ENCODE data around the gene TASOR2.

DNA sequence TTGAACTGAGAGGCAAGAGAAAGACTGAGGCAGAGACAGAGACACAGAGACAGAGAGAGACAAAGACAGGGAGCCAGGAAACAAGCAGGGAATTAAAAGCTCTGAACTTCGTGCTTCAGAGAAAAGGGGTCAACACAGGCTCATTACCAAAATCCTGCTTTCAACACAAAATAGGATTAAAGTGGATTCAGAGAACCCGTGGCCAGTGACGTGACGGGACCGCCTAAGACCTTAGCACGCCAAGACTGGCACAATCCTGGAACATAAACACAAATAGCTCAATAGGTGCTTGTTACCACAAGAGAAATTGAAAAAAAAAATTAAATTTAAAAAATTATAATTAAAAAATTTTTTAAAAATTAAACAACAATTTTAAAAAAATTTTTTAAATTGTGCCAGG, 39.7 kb upstream of the TASOR2 start:
- TF ChIP-seq, protein P1, sequence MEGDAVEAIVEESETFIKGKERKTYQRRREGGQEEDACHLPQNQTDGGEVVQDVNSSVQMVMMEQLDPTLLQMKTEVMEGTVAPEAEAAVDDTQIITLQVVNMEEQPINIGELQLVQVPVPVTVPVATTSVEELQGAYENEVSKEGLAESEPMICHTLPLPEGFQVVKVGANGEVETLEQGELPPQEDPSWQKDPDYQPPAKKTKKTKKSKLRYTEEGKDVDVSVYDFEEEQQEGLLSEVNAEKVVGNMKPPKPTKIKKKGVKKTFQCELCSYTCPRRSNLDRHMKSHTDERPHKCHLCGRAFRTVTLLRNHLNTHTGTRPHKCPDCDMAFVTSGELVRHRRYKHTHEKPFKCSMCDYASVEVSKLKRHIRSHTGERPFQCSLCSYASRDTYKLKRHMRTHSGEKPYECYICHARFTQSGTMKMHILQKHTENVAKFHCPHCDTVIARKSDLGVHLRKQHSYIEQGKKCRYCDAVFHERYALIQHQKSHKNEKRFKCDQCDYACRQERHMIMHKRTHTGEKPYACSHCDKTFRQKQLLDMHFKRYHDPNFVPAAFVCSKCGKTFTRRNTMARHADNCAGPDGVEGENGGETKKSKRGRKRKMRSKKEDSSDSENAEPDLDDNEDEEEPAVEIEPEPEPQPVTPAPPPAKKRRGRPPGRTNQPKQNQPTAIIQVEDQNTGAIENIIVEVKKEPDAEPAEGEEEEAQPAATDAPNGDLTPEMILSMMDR (IDR thresholded peaks at IDR 0.05; ENCODE audit: low read length) = no peak
- TF ChIP-seq EZH2 (optimal IDR thresholded peaks at IDR 0.05; ENCODE audit: low read depth, low read length) = no peak

All from MM.1S (cell line).